ENCODE results near the gene AGER.

Gene AGER

GRCh38 chr6:32152769-32153563 is 31.1 kb downstream of the AGER start (continued):
- TF ChIP-seq TSHZ2 (CRISPR knock-in tag; IDR thresholded peaks at IDR 0.05): no peak

- no peak for TF ChIP-seq ZFP30 (CRISPR knock-in tag; IDR thresholded peaks at IDR 0.05)
- TF ChIP-seq PATZ1 (CRISPR knock-in tag; IDR thresholded peaks at IDR 0.05; ENCODE audit: borderline replicate concordance): no peak
- TF ChIP-seq TOX (CRISPR knock-in tag; IDR thresholded peaks at IDR 0.05; ENCODE audit: borderline replicate concordance): no peak
- no peak for TF ChIP-seq CREB5 (CRISPR knock-in tag; IDR thresholded peaks at IDR 0.05; ENCODE audit: low read depth)
- no peak for TF ChIP-seq SNAI2 (CRISPR knock-in tag; IDR thresholded peaks at IDR 0.05)
- TF ChIP-seq ESRRG (CRISPR knock-in tag; IDR thresholded peaks at IDR 0.05): no peak
- no peak for TF ChIP-seq ZNF70 (CRISPR knock-in tag; IDR thresholded peaks at IDR 0.05)
- TF ChIP-seq PPARA (CRISPR knock-in tag; IDR thresholded peaks at IDR 0.05; ENCODE audit: borderline replicate concordance): no peak
- TF ChIP-seq TSHZ2 (CRISPR knock-in tag; IDR thresholded peaks at IDR 0.05): no peak
- TF ChIP-seq ARNTL (CRISPR knock-in tag; IDR thresholded peaks at IDR 0.05; ENCODE audit: borderline replicate concordance, low read depth): no peak
- TF ChIP-seq CSDC2 (CRISPR knock-in tag; IDR thresholded peaks at IDR 0.05): no peak
- no peak for TF ChIP-seq RARB (CRISPR knock-in tag; IDR thresholded peaks at IDR 0.05)
- no peak for TF ChIP-seq ZFP3 (CRISPR knock-in tag; IDR thresholded peaks at IDR 0.05)
- TF ChIP-seq BACH2 (CRISPR knock-in tag; IDR thresholded peaks at IDR 0.05; ENCODE audit: borderline replicate concordance): no peak
- TF ChIP-seq ZNF565 (CRISPR knock-in tag; conservative IDR thresholded peaks at IDR 0.05; ENCODE audit: low read depth): no peak
- ATAC-seq: no peak
Measured at GRCh38 chr6:32151863-32152768, 31.9 kb downstream of the AGER start, which contains the start of gene PRRT1. TSS of gene PRRT1 (minus strand) at chr6:32151939. CDS start at chr6:32151827, 112 bp downstream.

GRCh38 chr6:32151181-32151862 is 32.7 kb downstream of the AGER start:
- no peak for ATAC-seq

More at GRCh38 chr6:32151181-32151862, 32.7 kb downstream of the AGER start:
- TF ChIP-seq POU6F1 (CRISPR knock-in tag; IDR thresholded peaks at IDR 0.05; ENCODE audit: borderline replicate concordance, low read depth) (no peak), CSRNP3 (CRISPR knock-in tag; IDR thresholded peaks at IDR 0.05) (no peak), ZNF565 (CRISPR knock-in tag; conservative IDR thresholded peaks at IDR 0.05; ENCODE audit: low read depth) (no peak), RARB (CRISPR knock-in tag; IDR thresholded peaks at IDR 0.05) (no peak), CREB5 (CRISPR knock-in tag; IDR thresholded peaks at IDR 0.05; ENCODE audit: low read depth) (no peak), ZFP30 (CRISPR knock-in tag; IDR thresholded peaks at IDR 0.05) (no peak), ZNF70 (CRISPR knock-in tag; IDR thresholded peaks at IDR 0.05) (no peak), CSDC2 (CRISPR knock-in tag; IDR thresholded peaks at IDR 0.05) (no peak), PPARA (CRISPR knock-in tag; IDR thresholded peaks at IDR 0.05; ENCODE audit: borderline replicate concordance) (no peak), ZFP3 (CRISPR knock-in tag; IDR thresholded peaks at IDR 0.05) (no peak), SNAI2 (CRISPR knock-in tag; IDR thresholded peaks at IDR 0.05) (no peak), BACH2 (CRISPR knock-in tag; IDR thresholded peaks at IDR 0.05; ENCODE audit: borderline replicate concordance) (no peak), TOX (CRISPR knock-in tag; IDR thresholded peaks at IDR 0.05; ENCODE audit: borderline replicate concordance) (no peak)
